GM23338 (cell line): ENCODE measurements around the gene MACF1. TPM values are rescaled to one million over a fixed set of nuclear protein-coding genes. Genes with fewer than 3 reads are reported as not detected.

ENCODE experiments used
- ATAC-seq: fragments of 200-7000 bp; cut with Tn5 transposase; 3 replicates; pipeline ENCODE4 v1.9.1; 2020
- DNase-seq: peaks from one replicate; pipeline ENCODE4 v3.0.0-alpha.2; 2015; ENCODE audit warnings: low spot score
- H2AFZ ChIP-seq: fragments of 200-600 bp; sonication (generic); 2 replicates; pipeline ENCODE4 v1.8.0; 2016; ENCODE audit warnings: antibody characterized with exemption, mild to moderate bottlenecking, moderate library complexity
- H3F3A ChIP-seq: fragments of 200-600 bp; sonication (generic); replicated peaks from 2 replicates; pipeline ENCODE4 v1.8.0; 2017; ENCODE audit warnings: antibody characterized with exemption, mixed run types, low read depth
- H3K27ac ChIP-seq: fragments of 200-600 bp; sonication (generic); 2 replicates; pipeline ENCODE4 v1.6.1; 2016; ENCODE audit warnings: low read depth
- H3K27me3 ChIP-seq: fragments of 200-600 bp; sonication (generic); 2 replicates; pipeline ENCODE4 v1.8.0; 2016; ENCODE audit warnings: mild to moderate bottlenecking, mixed run types, moderate library complexity; ENCODE audit not compliant: insufficient read depth
- H3K36me3 ChIP-seq: fragments of 200-600 bp; sonication (generic); 2 replicates; pipeline ENCODE4 v1.8.0; 2016; ENCODE audit warnings: mild to moderate bottlenecking; ENCODE audit not compliant: insufficient read depth
- H3K4me1 ChIP-seq: fragments of 200-600 bp; sonication (generic); 2 replicates; pipeline ENCODE4 v1.8.0; 2016; ENCODE audit warnings: mild to moderate bottlenecking, moderate library complexity; ENCODE audit not compliant: insufficient read depth
- H3K4me2 ChIP-seq: fragments of 200-600 bp; sonication (generic); 2 replicates; pipeline ENCODE4 v1.7.1; 2017; ENCODE audit warnings: mixed run types
- H3K4me3 ChIP-seq: fragments of 200-600 bp; sonication (generic); 2 replicates; pipeline ENCODE4 v1.6.1; 2016; ENCODE audit warnings: mixed run types
- H3K79me2 ChIP-seq: fragments of 200-600 bp; sonication (generic); replicated peaks from 2 replicates; pipeline ENCODE4 v1.8.0; 2017; ENCODE audit warnings: mild to moderate bottlenecking; ENCODE audit not compliant: insufficient read depth
- H3K9me2 ChIP-seq: fragments of 200-600 bp; sonication (generic); 2 replicates; pipeline ENCODE4 v1.8.0; 2017; ENCODE audit not compliant: insufficient read depth
- H4K20me1 ChIP-seq: fragments of 200-600 bp; sonication (generic); replicated peaks from 2 replicates; pipeline ENCODE4 v1.8.0; 2017; ENCODE audit warnings: mild to moderate bottlenecking; ENCODE audit not compliant: insufficient read depth
- H3K27ac Mint-ChIP-seq: 2 replicates; pipeline ENCODE4 v1.8.0; 2020; ENCODE audit warnings: inconsistent platforms, mild to moderate bottlenecking, moderate library complexity, mixed read lengths
- H3K27me3 Mint-ChIP-seq: 3 replicates; pipeline ENCODE4 v1.8.0; 2022; ENCODE audit warnings: low read depth, mild to moderate bottlenecking, moderate library complexity, mixed read lengths, inconsistent platforms; ENCODE audit not compliant: insufficient read depth, poor library complexity
- H3K36me3 Mint-ChIP-seq: 3 replicates; pipeline ENCODE4 v1.8.0; 2021; ENCODE audit warnings: low read depth, mild to moderate bottlenecking, inconsistent platforms, moderate library complexity, mixed read lengths
- H3K4me1 Mint-ChIP-seq: 3 replicates; pipeline ENCODE4 v1.8.0; 2020; ENCODE audit warnings: mild to moderate bottlenecking, inconsistent platforms, mixed read lengths
- H3K4me3 Mint-ChIP-seq: 3 replicates; pipeline ENCODE4 v1.8.0; 2021; ENCODE audit warnings: moderate library complexity, mild to moderate bottlenecking, inconsistent platforms, mixed read lengths
- H3K9me3 Mint-ChIP-seq: 3 replicates; pipeline ENCODE4 v1.8.0; 2020; ENCODE audit warnings: moderate library complexity, mild to moderate bottlenecking, inconsistent platforms, mixed read lengths
- CREB1 ChIP-seq: fragments of 250-450 bp; sonication (Bioruptor Pico); IDR thresholded peaks from 2 replicates; pipeline ENCODE4 v1.5.0; 2020; ENCODE audit warnings: low read depth, mild to moderate bottlenecking, moderate library complexity
- ETS1 ChIP-seq: IDR thresholded peaks from 2 replicates; pipeline ENCODE4 v1.6.1; 2016; ENCODE audit warnings: antibody characterized with exemption
- EZH2phosphoT487 ChIP-seq: fragments of 200-600 bp; sonication (generic); IDR thresholded peaks from one replicate; pipeline ENCODE4 v1.8.1; 2018; ENCODE audit warnings: antibody characterized with exemption; ENCODE audit not compliant: unreplicated experiment
- NANOG ChIP-seq: IDR thresholded peaks from 2 replicates; pipeline ENCODE4 v1.6.1; 2016; ENCODE audit warnings: antibody characterized with exemption, borderline replicate concordance
- POLR2AphosphoS5 ChIP-seq: IDR thresholded peaks from 2 replicates; pipeline ENCODE4 v1.6.1; 2016; ENCODE audit warnings: antibody characterized with exemption, low read depth
- STAT1 ChIP-seq: IDR thresholded peaks from one replicate; pipeline ENCODE4 v1.6.1; 2016; ENCODE audit warnings: antibody characterized with exemption; ENCODE audit not compliant: unreplicated experiment
- ZNF462 ChIP-seq: fragments of 250-450 bp; sonication (Bioruptor Pico); IDR thresholded peaks from 2 replicates; pipeline ENCODE4 v1.5.0; 2020; ENCODE audit warnings: mild to moderate bottlenecking, moderate library complexity
- polyA plus RNA-seq: library from polyadenylated mRNA; unstranded; fragments of >200 nt; fragmentation: Nextera tagmentation; extraction: Ambion mirVana; gene quantifications from 2 replicates; pipeline ENCODE4 v1.2.1, GENCODE V29; 2016
- total RNA-seq: library from RNA; depleted of rRNA; stranded (reverse); fragments of >200 nt; shearing (Covaris generic); gene quantifications from 2 replicates; pipeline ENCODE4 v1.2.3, GENCODE V29; 2014

Gene MACF1
- total and polyA plus RNA-seq, 2 experiments from 2014 or later = 104 to 399 TPM

GRCh38 chr1:39408641-39409054, 204.2 kb downstream of the MACF1 start:
- H3K4me3 ChIP-seq = peak overlapping the region; percentile 81
- no peaks in the 10 kb centered on the region for H3K9me2 ChIP-seq
- H3K27me3 ChIP-seq = no peaks in the 10 kb centered on the region
- peak overlapping the region; percentile 98 for H3K27ac ChIP-seq
- H3K36me3 ChIP-seq = peaks cover 6% of the 10 kb centered on the region; the same call in 1 of the 2 replicates
- H3F3A ChIP-seq = peaks cover 17% of the 10 kb centered on the region
- H4K20me1 ChIP-seq = peaks cover 18% of the 10 kb centered on the region; the same call in 1 of the 2 replicates
- peak overlapping the region; percentile 94 for H3K4me2 ChIP-seq
- Mint-ChIP-seq H3K4me1 (peaks cover 52% of the 10 kb centered on the region), H3K36me3 (peaks cover 37% of the 10 kb centered on the region), H3K9me3 (peaks cover 35% of the 10 kb centered on the region), H3K27me3 (peaks cover 24% of the 10 kb centered on the region), H3K4me3 (peak overlapping the region; percentile 86; the same call in 2 of the 3 replicates), H3K27ac (no peak overlapping the region)
- DNase-seq = peak; percentile 97
- TF ChIP-seq CREB1 (CRISPR knock-in tag) = no peak
- TF ChIP-seq POLR2AphosphoS5 = no peak; the same call in 1 of the 2 replicates
- no peak for TF ChIP-seq ZNF462 (CRISPR knock-in tag)
- TF ChIP-seq STAT1 = no peak
- TF ChIP-seq ETS1 = no peak
- TF ChIP-seq EZH2phosphoT487 = no peak
- no peak for TF ChIP-seq NANOG
- H2AFZ ChIP-seq = no peak overlapping the region
- ATAC-seq = peak; percentile 78
- peaks cover 40% of the 10 kb centered on the region for H3K4me1 ChIP-seq
- peaks cover 32% of the 10 kb centered on the region for H3K79me2 ChIP-seq
